ENCODE results near the gene APH1A. TPM values are rescaled to one million over a fixed set of nuclear protein-coding genes. Genes with fewer than 3 reads are reported as not detected.

APH1A gene
- total and polyA plus RNA-seq, 10 of the 15 experiments (the other 5 are each of a cell fraction or from before 2014, with no cell fraction given): 6.7 to 130 (median 87.7) TPM

GRCh38 chr1:150311762-150312161 is 42.9 kb upstream of the APH1A start:
- in situ Hi-C loops (cut with MboI) (no loop called here), intact Hi-C loops (cut with micrococcal nuclease; ENCODE audit: unreplicated experiment) (no loop called here)
- 67% methylated on average over 2 of the region's 2 CpGs for WGBS (ENCODE audit: insufficient coverage, insufficient replicate concordance, low lambda C conversion rate, missing lambda C conversion rate)
- BruUV-seq (replicated peaks): no TSS peak
- RAD21 ChIA-PET (ENCODE audit: unreplicated experiment): no interaction called here
- FAIRE-seq (no peak), ATAC-seq (no peak), DNase-seq (ENCODE audit: low read depth, low spot score) (no peak)
- Histone ChIP-seq H2AFZ (ENCODE audit: control insufficient read depth, low read depth, low read length) (no peak overlapping the region), H3K9ac (ENCODE audit: control insufficient read depth, insufficient read depth, low read length) (no peak overlapping the region), H3K4me3 (no peak overlapping the region), H3K79me2 (ENCODE audit: control insufficient read depth, insufficient read depth, low read length) (no peaks in the 10 kb centered on the region), H3K4me2 (ENCODE audit: control insufficient read depth, insufficient read depth) (no peak overlapping the region), H4K20me1 (ENCODE audit: control insufficient read depth, insufficient read depth) (no peaks in the 10 kb centered on the region), H3K27ac (ENCODE audit: control insufficient read depth, insufficient read depth) (no peak overlapping the region), H3K27me3 (replicated peaks in 1 of 2; ENCODE audit: control insufficient read depth in 2 of 2, insufficient read depth in 2 of 2, low read length in 1 of 2) (no peaks in the 10 kb centered on the region), H3K9me3 (replicated peaks; ENCODE audit: control insufficient read depth, insufficient read depth, low read length) (no peaks in the 10 kb centered on the region), H3K4me1 (ENCODE audit: control insufficient read depth, insufficient read depth, low read length) (no peaks in the 10 kb centered on the region), H3K36me3 (ENCODE audit: control insufficient read depth in 2 of 2, insufficient read depth in 2 of 2, low read length in 1 of 2) (no peaks in the 10 kb centered on the region)
- SMC1A ChIA-PET (ENCODE audit: uncharacterized antibody, unreplicated experiment): no interaction called here
- CTCF ChIA-PET: no interaction called here
- POLR2A ChIA-PET: interaction anchor here (2.2 kb wide), 1 partner anchor 10 kb away, joined by 4 read pairs; no protein-coding TSS in a partner anchor
- TF ChIP-seq CREB1 (IDR thresholded peaks at IDR 0.05; ENCODE audit: low read depth) (no peak), CEBPZ (IDR thresholded peaks at IDR 0.05; ENCODE audit: low read depth, low read length) (no peak), ZNF274 (IDR thresholded peaks at IDR 0.05; ENCODE audit: insufficient read depth, insufficient read length) (no peak), TCF3 (IDR thresholded peaks at IDR 0.05; ENCODE audit: borderline replicate concordance, insufficient read depth, low read depth, low read length) (no peak)
